ENCODE results near the gene FGFBP1. TPM values are rescaled to one million over a fixed set of nuclear protein-coding genes. Genes with fewer than 3 reads are reported as not detected.

Gene FGFBP1
- total and polyA plus RNA-seq, 2 of the 4 experiments (the other 2 are of a cell fraction) = under 0.01 TPM; not detected in 1

GRCh38 chr4:15918484-15919129 lies 19.9 kb downstream of the FGFBP1 start:
- H2BK120ac ChIP-seq (ENCODE audit: low read depth, low read length) = no peak overlapping the region
- H3K23ac ChIP-seq (ENCODE audit: low read depth, low read length) = no peak overlapping the region
- ChIA-PET POLR2A (ENCODE audit: unreplicated experiment) (no interaction called here), CTCF (no interaction called here)
- BruUV-seq (replicated peaks) = no TSS peak
- 0 out of 2 replicates have a peak overlapping the region, but pooled peaks have one; percentile 34 for H3K14ac ChIP-seq (replicated peaks; ENCODE audit: low read depth, low read length)
- no peaks in the 10 kb centered on the region for H3K79me1 ChIP-seq (ENCODE audit: low read depth in 1 of 2, low read length in 2 of 2)
- H3K9me3 ChIP-seq (ENCODE audit: control insufficient read depth, insufficient read depth, low read length) = no peaks in the 10 kb centered on the region; the same call in 1 of the 2 replicates
- H2BK15ac ChIP-seq (ENCODE audit: low read depth, low read length) = no peak overlapping the region; the same call in 2 of the 3 replicates
- peak overlapping the region; percentile 33; the same call in 1 of the 2 replicates for H4K91ac ChIP-seq (ENCODE audit: insufficient read depth, low read depth, low read length)
- no peak overlapping the region for H3K56ac ChIP-seq (ENCODE audit: extremely low read depth, insufficient read depth, low read length)
- no peak overlapping the region for H3K9ac ChIP-seq (ENCODE audit: low read depth, low read length)
- H3K18ac ChIP-seq (ENCODE audit: low read depth, low read length) = no peak overlapping the region
- no peak overlapping the region for H4K8ac ChIP-seq (ENCODE audit: low read depth in 2 of 2, low read length in 2 of 2)
- H3K4me1 ChIP-seq (ENCODE audit: control insufficient read depth, insufficient read depth, low read length) = peaks cover 9% of the 10 kb centered on the region
- peak overlapping the region; percentile 67 for H2AK5ac ChIP-seq (ENCODE audit: low read depth, low read length)
- TF ChIP-seq MXI1 (IDR thresholded peaks at IDR 0.05; ENCODE audit: borderline replicate concordance, low read depth, low read length) (no peak), BHLHE40 (IDR thresholded peaks at IDR 0.05; ENCODE audit: low read depth, low read length) (no peak), POLR2A (IDR thresholded peaks at IDR 0.05; ENCODE audit: low read depth, low read length) (no peak), MAZ (IDR thresholded peaks at IDR 0.05; ENCODE audit: borderline replicate concordance, low read depth, low read length) (no peak), MAFK (IDR thresholded peaks at IDR 0.05; ENCODE audit: low read depth, low read length) (no peak), CTCF (conservative IDR thresholded peaks at IDR 0.05; ENCODE audit: low read depth, low read length) (no peak), USF2 (IDR thresholded peaks at IDR 0.05; ENCODE audit: low read depth, low read length) (no peak), SMC3 (IDR thresholded peaks at IDR 0.05; ENCODE audit: low read depth, low read length) (no peak), RCOR1 (IDR thresholded peaks at IDR 0.05; ENCODE audit: insufficient replicate concordance, low read length) (no peak), CHD1 (IDR thresholded peaks at IDR 0.05; ENCODE audit: low read depth, low read length) (no peak), NFE2L2 (IDR thresholded peaks at IDR 0.05; ENCODE audit: low read depth, low read length) (no peak), FOS (IDR thresholded peaks at IDR 0.05; ENCODE audit: low read depth, low read length) (no peak), ELK1 (IDR thresholded peaks at IDR 0.05; ENCODE audit: borderline replicate concordance, low read depth, low read length) (no peak), RAD21 (IDR thresholded peaks at IDR 0.05; ENCODE audit: low read length) (no peak), CEBPB (IDR thresholded peaks at IDR 0.05; ENCODE audit: low read depth, low read length) (no peak), RFX5 (IDR thresholded peaks at IDR 0.05; ENCODE audit: low read depth, low read length) (no peak)
- dilution Hi-C loops (cut with HindIII; ENCODE audit: low sequenced_read_pairs, unreplicated experiment) (no loop called here), in situ Hi-C loops (cut with MboI; ENCODE audit: low sequenced_read_pairs) (no loop called here), intact Hi-C loops (cut with micrococcal nuclease) (no loop called here)
- no peaks in the 10 kb centered on the region for H3K27me3 ChIP-seq (ENCODE audit: control insufficient read depth, insufficient read depth, low read length)
- H3K4ac ChIP-seq (ENCODE audit: low read depth, low read length) = no peak overlapping the region
- whole genome bisulfite sequencing, 2 experiments (ENCODE audit: extremely low coverage in 2 of 2, insufficient read length in 1 of 2) = no CpG with 5 or more reads among the region's 4 CpGs
- no peaks in the 10 kb centered on the region for H3K36me3 ChIP-seq (ENCODE audit: control insufficient read depth, insufficient read depth, low read length)
- ATAC-seq (ENCODE audit: low read depth) = no peak
- H2BK20ac ChIP-seq (ENCODE audit: low read depth, low read length) = peak overlapping the region; percentile 29; the same call in 1 of the 2 replicates
- H3K9me1 ChIP-seq (ENCODE audit: insufficient read depth, low read length) = peaks cover 13% of the 10 kb centered on the region
- no peak overlapping the region for H2BK5ac ChIP-seq (ENCODE audit: low read depth, low read length, poor library complexity, severe bottlenecking)
- H4K20me1 ChIP-seq (ENCODE audit: insufficient read depth, low read length) = no peaks in the 10 kb centered on the region
- no peak overlapping the region for H3K4me2 ChIP-seq (ENCODE audit: low read depth, low read length)
- no peak overlapping the region for H2AK9ac ChIP-seq (replicated peaks; ENCODE audit: low read depth, low read length, poor library complexity)
- H4K5ac ChIP-seq (ENCODE audit: low read depth, low read length) = no peak overlapping the region
- no peak overlapping the region for H3K27ac ChIP-seq (ENCODE audit: insufficient read depth, low read length)
- DNase-seq = no peak
- peak overlapping the region; percentile 27 for H2AFZ ChIP-seq (replicated peaks; ENCODE audit: low read length, poor library complexity)
- H3K4me3 ChIP-seq (ENCODE audit: insufficient read depth, low read depth, low read length) = no peak overlapping the region

All from IMR-90 (cell line).